ENCODE measurements around the gene RMDN2. TPM values are rescaled to one million over a fixed set of nuclear protein-coding genes. Genes with fewer than 3 reads are reported as not detected.

Gene RMDN2
- total RNA-seq, 1 experiment from 2014 or later = 4.4 TPM

DNA sequence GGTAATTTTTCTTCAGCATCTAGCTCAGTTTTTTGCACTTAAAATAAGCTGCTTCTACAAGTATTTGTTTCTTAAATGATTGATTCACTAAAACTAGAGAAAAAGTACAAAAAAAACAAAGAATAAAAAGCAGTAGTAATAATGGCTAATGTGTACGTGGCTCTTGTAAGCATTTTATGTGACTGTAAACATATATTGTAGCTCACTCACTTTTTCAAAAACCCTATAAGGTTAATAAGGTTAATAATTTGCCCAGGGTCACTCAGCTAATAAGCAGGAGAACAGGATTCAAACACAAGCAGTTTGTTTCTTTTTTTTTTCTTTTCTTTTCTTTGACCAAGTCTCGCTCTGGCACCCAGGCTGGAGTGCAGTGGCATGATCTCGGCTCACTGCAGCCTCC lies 67.5 kb downstream of the RMDN2 start:
- H3K9me3 ChIP-seq (ENCODE audit: control insufficient read depth, insufficient read depth, low read depth, low read length) = no peaks in the 10 kb centered on the region
- H3K27ac ChIP-seq (ENCODE audit: low read length) = no peak overlapping the region
- TF ChIP-seq, protein P1, sequence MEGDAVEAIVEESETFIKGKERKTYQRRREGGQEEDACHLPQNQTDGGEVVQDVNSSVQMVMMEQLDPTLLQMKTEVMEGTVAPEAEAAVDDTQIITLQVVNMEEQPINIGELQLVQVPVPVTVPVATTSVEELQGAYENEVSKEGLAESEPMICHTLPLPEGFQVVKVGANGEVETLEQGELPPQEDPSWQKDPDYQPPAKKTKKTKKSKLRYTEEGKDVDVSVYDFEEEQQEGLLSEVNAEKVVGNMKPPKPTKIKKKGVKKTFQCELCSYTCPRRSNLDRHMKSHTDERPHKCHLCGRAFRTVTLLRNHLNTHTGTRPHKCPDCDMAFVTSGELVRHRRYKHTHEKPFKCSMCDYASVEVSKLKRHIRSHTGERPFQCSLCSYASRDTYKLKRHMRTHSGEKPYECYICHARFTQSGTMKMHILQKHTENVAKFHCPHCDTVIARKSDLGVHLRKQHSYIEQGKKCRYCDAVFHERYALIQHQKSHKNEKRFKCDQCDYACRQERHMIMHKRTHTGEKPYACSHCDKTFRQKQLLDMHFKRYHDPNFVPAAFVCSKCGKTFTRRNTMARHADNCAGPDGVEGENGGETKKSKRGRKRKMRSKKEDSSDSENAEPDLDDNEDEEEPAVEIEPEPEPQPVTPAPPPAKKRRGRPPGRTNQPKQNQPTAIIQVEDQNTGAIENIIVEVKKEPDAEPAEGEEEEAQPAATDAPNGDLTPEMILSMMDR (IDR thresholded peaks at IDR 0.05) = no peak
- TF ChIP-seq, protein P2, sequence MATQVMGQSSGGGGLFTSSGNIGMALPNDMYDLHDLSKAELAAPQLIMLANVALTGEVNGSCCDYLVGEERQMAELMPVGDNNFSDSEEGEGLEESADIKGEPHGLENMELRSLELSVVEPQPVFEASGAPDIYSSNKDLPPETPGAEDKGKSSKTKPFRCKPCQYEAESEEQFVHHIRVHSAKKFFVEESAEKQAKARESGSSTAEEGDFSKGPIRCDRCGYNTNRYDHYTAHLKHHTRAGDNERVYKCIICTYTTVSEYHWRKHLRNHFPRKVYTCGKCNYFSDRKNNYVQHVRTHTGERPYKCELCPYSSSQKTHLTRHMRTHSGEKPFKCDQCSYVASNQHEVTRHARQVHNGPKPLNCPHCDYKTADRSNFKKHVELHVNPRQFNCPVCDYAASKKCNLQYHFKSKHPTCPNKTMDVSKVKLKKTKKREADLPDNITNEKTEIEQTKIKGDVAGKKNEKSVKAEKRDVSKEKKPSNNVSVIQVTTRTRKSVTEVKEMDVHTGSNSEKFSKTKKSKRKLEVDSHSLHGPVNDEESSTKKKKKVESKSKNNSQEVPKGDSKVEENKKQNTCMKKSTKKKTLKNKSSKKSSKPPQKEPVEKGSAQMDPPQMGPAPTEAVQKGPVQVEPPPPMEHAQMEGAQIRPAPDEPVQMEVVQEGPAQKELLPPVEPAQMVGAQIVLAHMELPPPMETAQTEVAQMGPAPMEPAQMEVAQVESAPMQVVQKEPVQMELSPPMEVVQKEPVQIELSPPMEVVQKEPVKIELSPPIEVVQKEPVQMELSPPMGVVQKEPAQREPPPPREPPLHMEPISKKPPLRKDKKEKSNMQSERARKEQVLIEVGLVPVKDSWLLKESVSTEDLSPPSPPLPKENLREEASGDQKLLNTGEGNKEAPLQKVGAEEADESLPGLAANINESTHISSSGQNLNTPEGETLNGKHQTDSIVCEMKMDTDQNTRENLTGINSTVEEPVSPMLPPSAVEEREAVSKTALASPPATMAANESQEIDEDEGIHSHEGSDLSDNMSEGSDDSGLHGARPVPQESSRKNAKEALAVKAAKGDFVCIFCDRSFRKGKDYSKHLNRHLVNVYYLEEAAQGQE (IDR thresholded peaks at IDR 0.05; ENCODE audit: insufficient read depth in 1 of 2, low read depth in 2 of 2, low read length in 1 of 2) = no peak
- no peak for TF ChIP-seq SIN3A (IDR thresholded peaks at IDR 0.05; ENCODE audit: borderline replicate concordance, insufficient read depth, low read depth, low read length)
- no peak for TF ChIP-seq POLR2AphosphoS5 (IDR thresholded peaks at IDR 0.05; ENCODE audit: low read depth, low read length)
- TF ChIP-seq TCF7L2 (IDR thresholded peaks at IDR 0.05; ENCODE audit: low read depth, low read length) = no peak
- in situ Hi-C loops (cut with HindIII; ENCODE audit: low pct_unique_long_range_greater_than_20kb, low sequenced_read_pairs) = no loop called here
- BruUV-seq (replicated peaks) = no TSS peak
- ChIA-PET POLR2A (no interaction called here), CTCF (interaction anchor here (0.8 to 1.4 kb wide), 2 partner anchors 84 to 282 kb away, joined by 4 to 8 read pairs; no protein-coding TSS in a partner anchor)
- intact Hi-C loops (cut with micrococcal nuclease; ENCODE audit: unreplicated experiment) = no loop called here
- ATAC-seq (no peak), DNase-seq (ENCODE audit: low read depth, low spot score) (no peak)
- no peaks in the 10 kb centered on the region for H3K4me1 ChIP-seq (ENCODE audit: control insufficient read depth, insufficient read depth, low read length)
- no peaks in the 10 kb centered on the region for H3K36me3 ChIP-seq (ENCODE audit: control insufficient read depth, insufficient read depth, low read length)
- no peaks in the 10 kb centered on the region for H3K27me3 ChIP-seq (ENCODE audit: control insufficient read depth, insufficient read depth, low read length)
- no peak overlapping the region for H3K4me3 ChIP-seq (ENCODE audit: low read depth in 2 of 2, low read length in 2 of 2)

DNA sequence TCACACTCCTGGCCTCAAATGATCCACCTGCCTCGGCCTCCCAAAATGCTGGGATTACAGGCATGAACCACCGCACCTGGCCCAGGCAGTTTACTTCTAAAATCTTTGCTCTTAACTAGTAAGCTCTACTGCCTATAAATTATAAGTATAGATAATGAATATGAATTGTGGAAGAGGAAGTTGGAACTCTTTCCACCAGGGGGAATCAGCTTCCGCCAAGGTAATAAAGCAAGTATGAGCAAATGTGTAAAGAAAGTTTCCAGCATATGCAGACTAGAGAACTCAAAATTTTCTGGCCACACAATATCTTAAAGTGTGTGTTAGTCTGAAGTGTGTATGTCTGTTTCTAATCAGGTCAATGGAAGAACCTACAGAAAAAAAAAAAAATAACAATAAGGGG lies 68.1 kb downstream of the RMDN2 start:
- no peak for TF ChIP-seq POLR2AphosphoS5 (IDR thresholded peaks at IDR 0.05; ENCODE audit: low read depth, low read length)
- no peak for TF ChIP-seq TCF7L2 (IDR thresholded peaks at IDR 0.05; ENCODE audit: low read depth, low read length)
- TF ChIP-seq, protein P1 (IDR thresholded peaks at IDR 0.05) = peak; percentile 20; the same call in 1 of the 2 replicates
- no peak for TF ChIP-seq SIN3A (IDR thresholded peaks at IDR 0.05; ENCODE audit: borderline replicate concordance, insufficient read depth, low read depth, low read length)
- intact Hi-C loops (cut with micrococcal nuclease; ENCODE audit: unreplicated experiment) = no loop called here
- Histone ChIP-seq H3K27me3 (ENCODE audit: control insufficient read depth, insufficient read depth, low read length) (no peaks in the 10 kb centered on the region), H3K4me1 (ENCODE audit: control insufficient read depth, insufficient read depth, low read length) (no peaks in the 10 kb centered on the region), H3K27ac (ENCODE audit: low read length) (no peak overlapping the region), H3K36me3 (ENCODE audit: control insufficient read depth, insufficient read depth, low read length) (no peaks in the 10 kb centered on the region), H3K4me3 (ENCODE audit: low read depth in 2 of 2, low read length in 2 of 2) (no peak overlapping the region), H3K9me3 (ENCODE audit: control insufficient read depth, insufficient read depth, low read depth, low read length) (no peaks in the 10 kb centered on the region)
- ChIA-PET CTCF (interaction anchor here (0.8 to 1.4 kb wide), 2 partner anchors 84 to 281 kb away, joined by 4 to 8 read pairs; no protein-coding TSS in a partner anchor), POLR2A (no interaction called here)
- no TSS peak for BruUV-seq (replicated peaks)
- DNase-seq (ENCODE audit: low read depth, low spot score) (no peak), ATAC-seq (no peak)
- in situ Hi-C loops (cut with HindIII; ENCODE audit: low pct_unique_long_range_greater_than_20kb, low sequenced_read_pairs) = no loop called here
